GM21737 (cell line): ENCODE data around the gene NT5DC4.

ENCODE experiments used
- ATAC-seq: cut with Tn5 transposase; IDR thresholded peaks from one replicate; pipeline ENCODE4 v1.9.1; 2021; ENCODE audit warnings: mild to moderate bottlenecking, moderate library complexity; ENCODE audit not compliant: unreplicated experiment

The NT5DC4 gene

GRCh38 chr2:112722816-112723546 lies 2.2 kb downstream of the NT5DC4 start:
- no peak for ATAC-seq

- no peak for ATAC-seq
Observed at GRCh38 chr2:112723547-112723940, 2.7 kb downstream of the NT5DC4 start.

- ATAC-seq = no peak
Observed at GRCh38 chr2:112723995-112724394, 3.2 kb downstream of the NT5DC4 start.

- ATAC-seq = no peak
Observed at GRCh38 chr2:112724591-112725525, 4.0 kb downstream of the NT5DC4 start.

DNA sequence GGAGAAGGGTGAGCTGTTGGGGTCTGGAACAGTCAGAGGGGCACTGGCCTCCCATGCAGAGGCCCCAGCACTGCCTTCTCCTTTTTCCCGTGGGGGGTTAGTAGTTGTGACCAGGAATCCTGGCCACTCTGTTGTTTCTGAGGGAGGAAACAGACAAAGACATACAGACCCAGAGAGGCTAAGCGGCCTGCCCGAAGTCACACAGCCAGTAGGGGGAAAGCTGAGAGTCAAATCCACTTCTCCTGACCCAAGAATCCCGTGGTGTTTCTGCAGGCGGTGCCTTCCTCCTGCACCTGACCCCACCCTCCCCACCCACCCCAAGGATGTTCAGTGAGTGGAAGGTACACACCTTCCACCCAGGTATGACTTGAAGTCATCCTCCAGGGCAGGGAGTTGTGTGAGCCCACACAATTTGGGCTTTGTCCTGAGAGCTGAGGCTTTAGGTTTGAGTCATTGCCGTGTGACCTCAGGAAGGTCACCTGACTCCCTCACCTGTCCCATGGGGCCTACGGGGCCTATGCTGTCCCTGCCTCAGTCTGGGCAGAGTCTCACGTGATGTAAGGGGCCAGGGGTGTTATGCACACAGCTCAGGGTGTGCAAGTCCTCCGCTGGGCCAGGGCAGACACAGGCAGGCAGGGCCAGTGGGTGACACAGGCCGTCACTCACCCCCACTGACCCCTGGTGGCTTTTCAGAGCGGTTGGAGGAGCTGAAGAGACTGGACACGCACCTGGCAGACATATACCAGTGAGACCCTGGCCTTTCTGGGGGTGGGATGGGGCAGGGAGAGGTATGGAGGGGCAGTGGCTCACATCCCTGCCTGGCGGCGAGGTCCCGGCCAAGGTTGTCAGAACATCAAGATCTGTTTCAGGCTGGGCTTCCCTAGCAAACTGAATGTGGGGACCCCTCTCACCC lies 5.0 kb downstream of the NT5DC4 start:
- no peak for ATAC-seq

DNA sequence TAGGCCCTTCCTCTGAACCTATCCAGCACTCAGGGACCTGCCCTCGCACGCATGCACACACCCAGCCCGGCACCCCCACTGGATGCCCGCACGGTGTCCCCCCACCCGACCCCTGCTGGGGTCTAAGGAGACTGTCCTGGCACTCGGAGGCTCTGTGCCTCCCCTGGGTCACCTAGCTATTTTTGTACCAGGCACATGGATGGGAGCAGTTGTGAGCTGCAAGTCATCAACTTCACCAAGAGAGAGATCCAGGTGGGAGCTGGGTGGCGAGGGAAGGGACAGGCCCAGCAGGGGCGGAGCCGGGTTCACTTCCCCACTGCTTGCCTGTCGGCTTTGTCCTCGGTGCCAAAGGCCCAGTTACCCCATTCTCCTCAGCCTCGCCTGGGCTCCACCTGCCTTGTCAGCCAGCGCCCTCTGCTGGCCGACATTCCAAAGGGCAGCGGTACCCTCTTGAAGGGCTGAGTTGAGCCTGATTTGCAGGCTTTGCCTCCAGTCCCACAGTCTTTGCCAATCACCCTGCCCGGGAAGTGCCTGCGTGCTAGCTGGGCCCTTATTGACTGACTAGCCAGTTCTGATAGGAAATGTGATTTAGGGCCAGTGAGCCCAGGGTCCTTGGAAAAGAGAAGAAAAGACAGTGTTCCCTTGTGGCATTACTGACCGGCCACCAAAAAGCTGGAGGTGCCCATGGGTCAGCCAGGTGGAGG lies 5.8 kb downstream of the NT5DC4 start:
- ATAC-seq = peak; percentile 77

DNA sequence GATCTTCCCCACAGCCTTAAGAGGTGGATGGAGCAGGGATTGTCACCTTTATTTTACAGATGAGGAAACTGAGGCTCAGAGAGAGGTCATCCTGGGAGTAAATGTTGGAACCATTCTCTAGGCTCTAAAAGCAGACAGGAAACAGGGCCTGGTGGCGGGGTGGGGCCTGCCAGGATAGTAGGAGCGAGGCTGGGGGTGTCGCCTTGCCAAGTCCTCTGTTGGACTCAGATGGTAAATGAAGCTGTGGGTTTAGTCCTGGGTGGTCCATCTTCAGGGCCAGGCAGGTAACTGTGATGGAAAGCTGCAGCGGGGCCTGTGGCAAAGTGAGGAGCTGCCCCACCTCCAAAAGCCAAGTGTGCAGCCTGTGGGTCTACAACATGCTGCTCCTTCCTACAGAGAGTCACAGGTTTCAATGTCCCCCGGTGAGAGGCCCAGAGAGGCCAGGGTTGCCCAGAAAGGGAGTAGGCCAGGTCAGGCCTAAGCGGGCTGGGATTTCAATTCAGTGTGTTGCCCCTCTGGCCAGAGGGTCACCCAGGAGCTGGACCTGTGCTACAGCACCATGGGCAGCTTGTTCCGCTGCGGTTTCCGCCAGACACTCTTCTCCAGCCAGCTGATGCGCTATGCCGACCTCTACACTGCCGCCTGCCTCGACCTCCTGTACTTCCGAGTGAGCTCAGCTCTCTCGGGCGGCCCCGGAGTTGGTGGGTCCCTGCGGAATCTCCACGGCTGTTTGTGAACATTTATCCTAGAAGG lies 6.6 kb downstream of the NT5DC4 start:
- no peak for ATAC-seq

- no peak for ATAC-seq
Observed at GRCh38 chr2:112728029-112728362, 7.2 kb downstream of the NT5DC4 start.

DNA sequence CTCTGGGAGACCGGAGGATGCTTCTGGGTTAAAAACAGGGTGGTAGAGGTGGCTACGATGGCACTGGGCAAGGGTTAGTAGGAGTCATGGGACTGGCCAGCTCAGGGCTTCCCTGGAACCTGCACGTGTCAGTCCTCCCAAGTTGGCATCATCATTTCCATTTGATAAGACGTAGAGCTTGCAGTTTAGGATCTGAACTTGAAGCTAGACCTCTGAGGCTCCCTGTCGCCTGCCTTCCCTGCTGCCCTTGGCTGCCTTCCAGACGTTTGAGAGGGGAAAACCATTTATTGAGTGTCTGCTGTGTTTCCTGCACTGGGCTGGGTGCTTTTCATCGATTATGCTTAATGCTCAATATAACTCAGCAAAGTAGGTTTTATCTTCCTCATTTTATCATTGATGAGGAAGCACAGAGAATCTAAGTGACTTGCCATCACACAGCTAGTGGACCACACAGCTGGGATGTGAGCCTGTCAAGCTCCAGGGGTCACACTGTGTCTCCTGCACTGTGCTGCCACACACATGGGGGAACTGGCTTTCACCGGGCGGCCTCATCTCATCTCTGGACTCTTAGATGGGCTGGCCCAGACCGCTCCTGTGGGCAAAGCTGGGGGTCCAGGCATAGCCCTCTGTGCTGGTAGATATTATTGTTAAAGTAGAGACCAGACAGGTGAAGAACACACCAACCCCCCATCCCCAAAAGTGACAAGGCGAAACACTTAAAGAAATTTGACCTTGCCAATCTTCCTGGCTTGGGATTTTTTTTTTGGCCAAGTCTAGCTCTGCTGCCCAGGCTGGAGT lies 7.8 kb downstream of the NT5DC4 start:
- no peak for ATAC-seq

GRCh38 chr2:112730216-112730615 lies 9.4 kb downstream of the NT5DC4 start:
- ATAC-seq = no peak

GRCh38 chr2:112730791-112731190 lies 10.0 kb downstream of the NT5DC4 start:
- no peak for ATAC-seq

DNA sequence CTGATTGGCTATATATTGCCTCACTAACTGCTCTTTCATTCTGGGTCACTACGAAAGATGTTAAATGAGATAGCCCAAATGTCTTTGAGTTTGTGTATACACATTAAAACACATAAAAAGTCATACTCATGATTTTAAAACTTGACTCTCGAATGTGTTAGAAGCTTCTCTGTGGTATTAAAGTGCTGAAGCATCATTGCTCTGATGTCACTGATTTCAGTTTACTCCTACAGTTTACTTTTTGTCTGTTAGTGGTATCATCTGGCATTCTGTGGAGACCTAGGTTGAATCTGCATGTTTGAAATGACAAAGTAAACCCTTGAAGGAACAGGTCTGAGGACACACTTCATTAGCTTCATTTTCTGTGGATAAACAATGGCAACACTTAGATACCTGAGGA lies 10.7 kb downstream of the NT5DC4 start:
- no peak for ATAC-seq

DNA sequence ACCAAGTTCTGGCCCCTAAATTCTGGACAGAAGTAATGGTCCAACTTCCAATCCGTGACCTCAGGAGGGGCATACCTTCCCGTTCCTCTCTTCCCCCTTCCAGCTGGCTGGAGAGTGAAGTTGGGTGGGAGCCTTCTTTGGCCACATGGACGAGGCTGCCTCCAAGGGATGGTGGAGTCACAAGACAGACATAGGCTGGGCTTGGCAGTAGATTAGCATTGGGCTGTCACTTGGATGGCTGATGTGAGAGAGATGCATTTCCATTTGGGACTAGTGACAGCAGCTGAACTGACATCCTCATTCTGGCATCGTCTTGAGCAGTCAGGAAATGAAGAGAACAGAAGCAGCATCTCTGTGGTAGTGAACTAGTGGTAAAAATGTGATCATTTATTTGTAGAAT lies 12.6 kb downstream of the NT5DC4 start:
- ATAC-seq = no peak

- ATAC-seq = no peak
Observed at GRCh38 chr2:112733871-112734270, 13.1 kb downstream of the NT5DC4 start.

DNA sequence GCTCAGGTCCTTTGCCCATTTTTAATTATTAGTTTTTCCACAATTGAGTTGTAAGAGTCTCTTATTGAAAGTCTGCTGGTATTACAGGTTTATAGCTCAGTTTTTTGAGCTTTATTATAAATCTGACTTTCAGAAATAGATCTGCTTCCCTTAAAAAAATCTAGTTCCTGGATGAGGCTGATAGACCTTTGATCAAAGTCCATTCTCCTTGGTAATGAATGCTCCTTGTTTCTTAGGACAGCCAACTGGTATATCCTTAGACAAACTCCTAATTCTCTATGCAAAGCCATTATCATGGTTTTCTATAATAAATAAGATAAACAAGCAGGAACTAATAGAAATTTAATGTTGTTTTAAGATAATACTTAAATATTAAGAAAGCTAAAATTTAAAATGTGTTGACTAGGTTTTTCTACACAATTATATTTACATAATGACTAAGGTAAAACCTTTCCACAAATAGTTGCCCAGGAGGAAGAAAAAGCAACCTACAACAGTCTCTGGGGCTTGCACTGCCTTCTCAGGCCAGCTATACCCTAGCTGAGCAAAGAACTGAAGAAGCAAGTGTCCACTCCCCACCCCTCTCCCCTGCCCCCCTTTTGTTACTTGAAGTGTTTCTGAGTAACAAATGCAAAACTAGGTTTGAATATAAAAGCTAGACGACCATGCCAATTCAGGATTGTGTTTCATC lies 16.9 kb downstream of the NT5DC4 start:
- no peak for ATAC-seq

- ATAC-seq = no peak
Observed at GRCh38 chr2:112740527-112740926, 19.7 kb downstream of the NT5DC4 start.

DNA sequence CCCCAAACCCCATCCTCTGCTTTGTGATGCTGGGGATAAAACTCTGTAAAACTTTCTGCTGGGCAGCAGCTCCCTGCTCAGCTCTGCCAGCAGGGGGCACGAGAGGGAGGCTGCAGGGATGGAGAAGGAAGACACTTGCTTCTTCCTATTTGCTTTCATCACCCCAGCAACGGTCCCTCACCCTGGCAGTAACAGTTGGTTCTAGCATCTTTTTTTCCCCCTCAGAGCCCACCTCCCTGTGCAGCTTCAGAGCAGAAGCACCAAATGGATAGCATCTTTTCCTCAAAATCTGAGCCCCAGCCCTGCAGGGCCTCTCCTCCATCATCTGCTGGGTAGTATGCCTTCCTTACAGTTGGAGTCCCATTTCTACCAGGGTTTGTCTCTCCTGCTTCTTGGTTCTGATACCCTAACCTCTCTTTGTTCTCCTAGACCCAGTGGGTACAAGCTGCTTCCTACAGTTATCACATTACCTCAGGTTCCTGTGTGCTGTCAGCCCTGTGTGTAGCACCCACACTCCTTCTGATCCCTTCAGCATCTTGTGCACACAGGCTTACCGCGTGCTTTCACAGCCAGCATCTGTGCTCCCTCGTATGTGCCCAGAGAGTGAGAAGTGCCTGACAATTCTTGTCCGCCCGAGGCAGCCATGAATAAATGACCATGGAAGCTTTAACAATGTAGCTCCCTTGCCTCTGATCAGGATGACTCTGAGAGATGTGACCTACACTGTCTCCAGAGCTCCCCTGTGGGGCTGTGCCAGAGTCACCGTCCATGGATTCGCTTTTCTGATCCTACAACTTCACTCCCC lies 29.1 kb downstream of the NT5DC4 start:
- peak; percentile 84 for ATAC-seq

- ATAC-seq = no peak
Observed at GRCh38 chr2:112750560-112750843, 29.7 kb downstream of the NT5DC4 start.
